ENCODE results near the gene KCNMB2.

Gene KCNMB2

DNA sequence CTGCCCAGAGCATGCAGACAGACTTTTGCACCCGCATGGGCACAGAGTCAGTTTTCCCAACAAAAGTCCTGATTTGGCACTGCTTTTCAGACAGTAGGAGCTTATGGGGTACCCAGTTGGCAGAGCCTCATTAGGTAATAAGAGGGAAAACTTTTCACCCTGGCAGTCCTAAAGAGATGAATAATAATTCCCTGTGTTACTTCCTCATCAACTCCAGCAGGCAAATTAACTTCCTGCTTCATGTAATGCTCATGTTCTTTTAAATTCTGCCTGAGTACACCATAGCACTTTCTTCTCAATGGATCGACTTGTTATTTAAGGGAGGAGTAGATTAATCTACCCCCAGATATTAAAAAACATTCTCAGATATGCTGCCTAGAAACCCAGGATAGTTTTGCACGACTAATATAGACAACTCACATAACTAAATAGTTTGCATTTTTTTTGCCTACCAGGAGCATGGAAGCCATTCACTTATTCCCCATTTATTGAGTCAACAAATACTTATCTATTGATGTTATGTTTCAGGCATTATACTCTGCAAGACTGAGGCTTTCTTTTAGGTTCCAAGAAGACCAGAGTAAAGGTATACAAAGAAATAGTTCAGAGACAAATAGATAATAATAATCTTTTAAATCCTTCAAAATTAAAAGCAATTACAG, 214.5 kb downstream of the KCNMB2 start:
- TF ChIP-seq, protein P1, sequence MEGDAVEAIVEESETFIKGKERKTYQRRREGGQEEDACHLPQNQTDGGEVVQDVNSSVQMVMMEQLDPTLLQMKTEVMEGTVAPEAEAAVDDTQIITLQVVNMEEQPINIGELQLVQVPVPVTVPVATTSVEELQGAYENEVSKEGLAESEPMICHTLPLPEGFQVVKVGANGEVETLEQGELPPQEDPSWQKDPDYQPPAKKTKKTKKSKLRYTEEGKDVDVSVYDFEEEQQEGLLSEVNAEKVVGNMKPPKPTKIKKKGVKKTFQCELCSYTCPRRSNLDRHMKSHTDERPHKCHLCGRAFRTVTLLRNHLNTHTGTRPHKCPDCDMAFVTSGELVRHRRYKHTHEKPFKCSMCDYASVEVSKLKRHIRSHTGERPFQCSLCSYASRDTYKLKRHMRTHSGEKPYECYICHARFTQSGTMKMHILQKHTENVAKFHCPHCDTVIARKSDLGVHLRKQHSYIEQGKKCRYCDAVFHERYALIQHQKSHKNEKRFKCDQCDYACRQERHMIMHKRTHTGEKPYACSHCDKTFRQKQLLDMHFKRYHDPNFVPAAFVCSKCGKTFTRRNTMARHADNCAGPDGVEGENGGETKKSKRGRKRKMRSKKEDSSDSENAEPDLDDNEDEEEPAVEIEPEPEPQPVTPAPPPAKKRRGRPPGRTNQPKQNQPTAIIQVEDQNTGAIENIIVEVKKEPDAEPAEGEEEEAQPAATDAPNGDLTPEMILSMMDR (conservative IDR thresholded peaks at IDR 0.05; ENCODE audit: low read length), result no peak
- no peak for DNase-seq (ENCODE audit: low read depth)
- no peak overlapping the region for H3K4me3 ChIP-seq (ENCODE audit: low read length)

DNA sequence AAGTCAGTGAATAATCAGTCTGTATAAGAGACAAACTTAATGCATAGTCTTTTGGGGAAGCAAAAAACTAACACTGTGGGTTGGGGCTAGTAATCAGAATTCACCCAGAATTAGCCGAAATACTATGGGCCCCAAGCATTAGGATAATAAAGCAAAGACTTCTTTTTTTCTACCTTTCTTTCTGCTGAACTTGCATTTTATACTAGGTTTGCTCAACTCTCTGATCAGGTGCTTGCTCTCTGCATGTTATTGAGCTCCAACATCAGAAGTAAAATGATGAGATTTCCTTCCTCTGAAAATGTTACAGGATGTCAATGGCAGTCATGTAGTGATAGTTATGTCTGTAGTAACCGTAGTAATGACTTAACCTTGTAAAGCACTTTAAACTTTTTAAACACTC, 216.6 kb downstream of the KCNMB2 start:
- H3K4me3 ChIP-seq (ENCODE audit: low read length), result no peak overlapping the region
- TF ChIP-seq, protein P1 (conservative IDR thresholded peaks at IDR 0.05; ENCODE audit: low read length), result no peak
- no peak for DNase-seq (ENCODE audit: low read depth)

DNA sequence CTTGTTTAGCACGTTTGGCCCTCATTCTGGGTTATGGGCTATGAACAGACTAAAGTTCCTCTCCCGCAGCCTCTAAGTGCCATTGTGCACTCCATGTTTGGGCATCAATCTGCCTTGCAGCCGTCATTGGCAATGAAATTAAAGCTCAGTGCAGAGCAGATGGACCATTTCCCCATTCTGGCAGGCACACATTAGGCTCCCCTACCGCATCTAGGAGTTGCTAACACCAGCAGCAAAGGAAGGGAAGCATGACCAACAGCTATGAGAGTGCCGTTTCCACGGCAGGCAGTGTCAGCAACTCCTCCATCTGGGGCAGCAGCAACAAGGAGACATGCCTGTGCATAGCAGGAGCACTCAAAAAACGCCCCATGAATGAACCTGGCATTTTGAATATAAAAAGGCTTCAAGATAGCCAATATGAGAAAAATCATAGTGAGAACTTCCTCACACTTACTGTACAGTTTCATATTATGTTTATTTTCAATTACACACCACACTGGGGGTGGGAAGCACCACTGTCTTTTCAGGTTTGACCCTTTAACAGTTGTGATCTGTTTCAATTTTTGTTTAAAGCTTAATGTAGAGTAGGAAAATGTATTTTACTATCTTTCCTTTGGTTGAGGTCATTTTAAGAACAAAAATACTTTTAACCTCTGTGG, 218.7 kb downstream of the KCNMB2 start:
- no peak overlapping the region for H3K4me3 ChIP-seq (ENCODE audit: low read length)
- TF ChIP-seq, protein P1 (conservative IDR thresholded peaks at IDR 0.05; ENCODE audit: low read length), result no peak
- DNase-seq (ENCODE audit: low read depth), result no peak

DNA sequence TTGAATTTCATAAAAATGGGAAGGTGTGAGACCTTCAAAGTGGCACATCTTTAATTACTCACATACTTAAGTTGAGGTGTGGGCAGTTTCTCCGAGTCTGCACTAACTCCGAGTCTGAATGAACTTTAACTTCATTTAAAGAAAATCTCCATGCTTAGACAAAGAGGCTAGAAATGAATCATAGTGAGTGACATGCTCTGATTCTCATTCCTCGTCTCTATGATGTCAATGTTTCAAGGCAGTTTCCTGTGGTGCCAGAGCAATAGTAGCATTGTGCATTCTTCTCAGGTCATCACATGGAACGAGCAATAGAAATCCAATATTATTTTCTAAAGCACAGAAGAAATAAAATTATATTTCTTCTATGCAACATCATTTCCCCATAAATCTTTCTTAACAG, 224.8 kb downstream of the KCNMB2 start:
- TF ChIP-seq, protein P1 (conservative IDR thresholded peaks at IDR 0.05; ENCODE audit: low read length), result no peak
- H3K4me3 ChIP-seq (ENCODE audit: low read length), result no peak overlapping the region

DNA sequence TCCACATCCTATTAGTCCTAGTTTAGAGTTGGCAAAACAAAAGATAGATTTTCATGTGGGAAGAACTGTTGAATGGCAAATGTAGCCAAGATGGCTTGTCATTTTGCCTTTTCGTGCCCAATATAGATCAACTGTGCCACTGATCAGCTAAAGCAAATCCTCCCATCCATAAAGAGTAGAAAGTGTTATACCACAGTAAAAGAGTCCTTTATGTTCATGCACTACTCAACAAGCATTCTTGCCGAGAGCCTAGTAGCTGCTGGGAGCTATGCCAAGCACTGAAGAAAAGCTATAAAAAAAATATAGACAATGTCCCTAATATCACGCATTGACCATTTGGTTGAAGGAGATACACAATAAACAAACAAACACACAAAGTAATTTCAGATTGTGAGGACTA, 225.2 kb downstream of the KCNMB2 start:
- no peak for DNase-seq (ENCODE audit: low read depth)
- TF ChIP-seq, protein P1 (conservative IDR thresholded peaks at IDR 0.05; ENCODE audit: low read length), result no peak
- H3K4me3 ChIP-seq (ENCODE audit: low read length), result no peak overlapping the region

More for the DNA sequence above, 224.8 kb downstream of the KCNMB2 start:
- DNase-seq (ENCODE audit: low read depth), result no peak

DNA sequence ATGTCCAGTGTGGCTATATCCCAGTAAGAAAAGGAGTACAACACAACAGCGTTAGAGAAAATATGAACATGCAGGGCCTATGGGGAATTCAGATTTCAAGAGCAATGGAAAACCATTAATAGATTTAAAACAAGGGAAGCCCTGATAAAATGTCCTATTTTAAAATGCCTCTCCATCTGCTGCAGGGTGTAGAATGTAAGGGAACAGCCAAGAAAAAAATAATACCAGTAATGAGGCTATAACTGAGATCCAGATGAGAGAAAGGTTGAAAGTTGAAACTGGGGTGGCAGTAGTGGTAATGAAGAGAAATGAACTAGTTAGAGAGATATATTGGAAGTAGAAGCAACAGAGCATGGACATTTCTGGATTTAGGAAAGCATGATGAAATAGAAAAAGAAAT, 226.1 kb downstream of the KCNMB2 start:
- no peak for DNase-seq (ENCODE audit: low read depth)
- TF ChIP-seq, protein P1 (conservative IDR thresholded peaks at IDR 0.05; ENCODE audit: low read length), result no peak
- no peak overlapping the region for H3K4me3 ChIP-seq (ENCODE audit: low read length)

DNA sequence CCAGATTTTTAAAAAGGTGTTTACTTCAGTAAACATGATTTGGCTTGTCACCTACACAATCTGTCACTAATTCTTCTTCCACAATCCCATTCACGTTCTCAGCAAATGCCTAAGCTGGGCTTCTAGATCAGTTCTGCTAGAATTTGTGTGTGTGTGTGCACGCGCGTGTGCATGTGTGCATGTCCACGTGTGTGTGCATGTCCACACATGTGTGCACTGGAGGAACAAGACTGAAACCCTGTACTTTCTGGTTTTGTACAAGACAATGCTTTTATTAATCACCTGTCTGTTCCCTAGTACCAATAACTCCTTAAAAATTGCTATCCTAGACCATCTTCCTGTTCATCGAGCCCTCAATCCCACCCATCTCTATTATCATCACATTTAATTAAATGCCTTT, 229.2 kb downstream of the KCNMB2 start:
- DNase-seq (ENCODE audit: low read depth), result no peak
- no peak overlapping the region for H3K4me3 ChIP-seq (ENCODE audit: low read length)
- TF ChIP-seq, protein P1 (conservative IDR thresholded peaks at IDR 0.05; ENCODE audit: low read length), result no peak
